H1 (cell line): ENCODE data around the gene POC1B. TPM values are rescaled to one million over a fixed set of nuclear protein-coding genes. Genes with fewer than 3 reads are reported as not detected.

Source experiments
- CTCF ChIA-PET: fragments of 300-600 bp; sonication (Branson Sonifier 250); formaldehyde crosslinking; loops from one replicate; lab custom pipeline; 2021; ENCODE audit not compliant: partially characterized antibody; lab: Charles Lee
- POLR2A ChIA-PET: fragments of 300-600 bp; sonication (Branson Sonifier 250); formaldehyde crosslinking; loops from one replicate; lab custom pipeline; 2021; ENCODE audit warnings: inconsistent platforms; ENCODE audit not compliant: partially characterized antibody; lab: Charles Lee
- DNase-seq, 2 experiments: peaks; one replicate each; pipeline versions ENCODE4 v3.0.0 to v3.0.0-alpha.2; 2010 to 2022; ENCODE audit warnings: low spot score in 2 of 2, low read depth in 1 of 2, mixed read lengths in 1 of 2
- FAIRE-seq: peaks from 2 replicates; lab custom pipeline; 2011; peaks lifted over from hg19 to GRCh38; lab: Jason Lieb, UNC
- H2AFZ ChIP-seq: 2 replicates; pipeline ENCODE4 v1.8.1; 2012; ENCODE audit warnings: low read length, inconsistent platforms
- H2AK5ac ChIP-seq: 2 replicates; pipeline ENCODE4 v1.6.1; 2013; ENCODE audit warnings: low read depth, low read length
- H2BK120ac ChIP-seq: replicated peaks from 2 replicates; pipeline ENCODE3; 2013; ENCODE audit warnings: low read depth, low read length, inconsistent platforms
- H2BK12ac ChIP-seq: 2 replicates; pipeline ENCODE4 v1.6.1; 2013; ENCODE audit warnings: low read depth, low read length
- H2BK15ac ChIP-seq: 2 replicates; pipeline ENCODE4 v1.6.1; 2013; ENCODE audit warnings: low read length
- H2BK20ac ChIP-seq: 2 replicates; pipeline ENCODE4 v1.6.1; 2013; ENCODE audit warnings: low read length
- H2BK5ac ChIP-seq: 2 replicates; pipeline ENCODE4 v1.6.1; 2013; ENCODE audit warnings: low read depth, low read length
- H3K14ac ChIP-seq: 2 replicates; pipeline ENCODE4 v1.6.1; 2013; ENCODE audit warnings: inconsistent platforms; ENCODE audit not compliant: insufficient read length
- H3K18ac ChIP-seq: 2 replicates; pipeline ENCODE4 v1.6.1; 2013; ENCODE audit warnings: low read length; ENCODE audit errors: extremely low read depth
- H3K23ac ChIP-seq: 2 replicates; pipeline ENCODE4 v1.6.1; 2013; ENCODE audit warnings: inconsistent platforms; ENCODE audit not compliant: insufficient read length
- H3K23me2 ChIP-seq: 2 replicates; pipeline ENCODE4 v1.6.1; 2013; ENCODE audit warnings: low read depth, low read length
- H3K27ac ChIP-seq: 2 replicates; pipeline ENCODE4 v1.6.1; 2011; ENCODE audit warnings: low read depth, low read length, inconsistent platforms
- H3K27me3 ChIP-seq, 4 experiments: replicated peaks in 1 of 4; 1 replicate in 1 of 4; 2 replicates in 3 of 4; pipeline versions ENCODE4 v1.6.1 to v1.8.1; 2011 to 2013; ENCODE audit warnings: low read length in 3 of 4, mild to moderate bottlenecking in 3 of 4, inconsistent platforms in 2 of 4, mixed read lengths in 2 of 4, moderate library complexity in 1 of 4; ENCODE audit not compliant: control insufficient read depth in 3 of 4, insufficient read depth in 3 of 4; ENCODE audit errors: extremely low read depth in 1 of 4
- H3K36me3 ChIP-seq, 4 experiments: 2 replicates each; pipeline versions ENCODE4 v1.6.1 to v1.8.1; 2011 to 2013; ENCODE audit warnings: mild to moderate bottlenecking in 4 of 4, low read length in 3 of 4, moderate library complexity in 2 of 4, control low read depth in 1 of 4, inconsistent platforms in 1 of 4; ENCODE audit not compliant: insufficient read depth in 4 of 4, control insufficient read depth in 2 of 4
- H3K4ac ChIP-seq: replicated peaks from 2 replicates; pipeline ENCODE3; 2013; ENCODE audit warnings: low read length, low read depth, mixed read lengths, inconsistent platforms; ENCODE audit not compliant: insufficient read length
- H3K4me1 ChIP-seq, 4 experiments: replicated peaks in 1 of 4; 1 replicate in 1 of 4; 2 replicates in 3 of 4; pipeline versions ENCODE4 v1.6.1 to v1.8.1; 2011 to 2013; ENCODE audit warnings: low read length in 3 of 4, inconsistent platforms in 2 of 4, mixed read lengths in 1 of 4; ENCODE audit not compliant: insufficient read depth in 4 of 4, control insufficient read depth in 3 of 4
- H3K4me2 ChIP-seq, 2 experiments: 2 replicates each; pipeline versions ENCODE4 v1.6.1 to v1.8.1; 2011 to 2013; ENCODE audit warnings: low read depth in 2 of 2, low read length in 2 of 2, control low read depth in 1 of 2, inconsistent platforms in 1 of 2, mild to moderate bottlenecking in 1 of 2; ENCODE audit not compliant: insufficient read depth in 1 of 2
- H3K4me3 ChIP-seq, 4 experiments: fragments of 200-600, 300-600 bp in 1 of 4; sonication (generic), shearing (Covaris generic), sonication (Bioruptor Twin) in 1 of 4; 2 replicates each; pipeline versions ENCODE4 v1.5.1 to v1.8.1; 2011 to 2016; ENCODE audit warnings: low read length in 4 of 4, low read depth in 3 of 4, control low read depth in 2 of 4, inconsistent platforms in 2 of 4, mild to moderate bottlenecking in 2 of 4, mixed read lengths in 1 of 4, moderate library complexity in 1 of 4; ENCODE audit not compliant: insufficient read depth in 2 of 4; ENCODE audit errors: extremely low read depth in 1 of 4
- H3K56ac ChIP-seq: replicated peaks from 2 replicates; pipeline ENCODE3; 2013; ENCODE audit warnings: low read depth, mild to moderate bottlenecking, mixed read lengths, low read length, inconsistent platforms; ENCODE audit not compliant: insufficient read length
- H3K79me1 ChIP-seq: 2 replicates; pipeline ENCODE4 v1.6.1; 2013; ENCODE audit warnings: low read depth, low read length, control low read depth
- H3K79me2 ChIP-seq, 2 experiments: 2 replicates each; pipeline versions ENCODE4 v1.6.1 to v1.8.1; 2012 to 2013; ENCODE audit warnings: low read length in 2 of 2, mild to moderate bottlenecking in 2 of 2, inconsistent platforms in 1 of 2; ENCODE audit not compliant: insufficient read depth in 2 of 2, control insufficient read depth in 1 of 2
- H3K9ac ChIP-seq, 4 experiments: replicated peaks in 1 of 4; 1 replicate in 1 of 4; 2 replicates in 3 of 4; pipeline versions ENCODE4 v1.6.1 to v1.8.1; 2011 to 2013; ENCODE audit warnings: low read depth in 3 of 4, low read length in 3 of 4, control low read depth in 2 of 4, mild to moderate bottlenecking in 2 of 4, moderate library complexity in 2 of 4, inconsistent platforms in 1 of 4; ENCODE audit errors: extremely low read depth in 1 of 4
- H3K9me3 ChIP-seq, 2 experiments: 2 replicates each; pipeline versions ENCODE4 v1.6.1 to v1.8.1; 2012 to 2013; ENCODE audit warnings: mild to moderate bottlenecking in 2 of 2, moderate library complexity in 2 of 2, control low read depth in 1 of 2, inconsistent platforms in 1 of 2, low read depth in 1 of 2, low read length in 1 of 2, mixed read lengths in 1 of 2; ENCODE audit not compliant: insufficient read depth in 2 of 2
- H4K20me1 ChIP-seq, 2 experiments: replicated peaks in 1 of 2; 2 replicates each; pipeline versions ENCODE3 to v1.8.1; 2011 to 2013; ENCODE audit warnings: inconsistent platforms in 2 of 2, low read length in 2 of 2, mild to moderate bottlenecking in 1 of 2; ENCODE audit not compliant: insufficient read depth in 2 of 2, control insufficient read depth in 1 of 2
- H4K5ac ChIP-seq: 2 replicates; pipeline ENCODE4 v1.6.1; 2013; ENCODE audit warnings: low read length, low read depth, mixed read lengths, inconsistent platforms; ENCODE audit not compliant: insufficient read length
- H4K8ac ChIP-seq: 2 replicates; pipeline ENCODE4 v1.8.0; 2013; ENCODE audit warnings: mild to moderate bottlenecking, moderate library complexity, low read length, inconsistent platforms; ENCODE audit not compliant: insufficient read depth; ENCODE audit errors: extremely low read depth
- H4K91ac ChIP-seq: replicated peaks from 2 replicates; pipeline ENCODE3; 2013; ENCODE audit warnings: low read length, mixed read lengths, inconsistent platforms; ENCODE audit not compliant: insufficient read length
- BCL11A ChIP-seq, 2 experiments: IDR thresholded peaks; one replicate each; pipeline ENCODE4 v1.6.1; 2011; ENCODE audit warnings: low read depth in 2 of 2, low read length in 2 of 2, mild to moderate bottlenecking in 2 of 2
- CEBPB ChIP-seq: IDR thresholded peaks from 2 replicates; pipeline ENCODE4 v1.6.1; 2012; ENCODE audit warnings: low read depth, low read length
- CHD2 ChIP-seq: IDR thresholded peaks from 2 replicates; pipeline ENCODE4 v1.6.1; 2012; ENCODE audit warnings: low read length, improper control_type of control experiment
- EGR1 ChIP-seq: IDR thresholded peaks from 2 replicates; pipeline ENCODE4 v1.6.1; 2011; ENCODE audit warnings: low read depth, low read length, borderline replicate concordance
- GTF2F1 ChIP-seq: IDR thresholded peaks from 2 replicates; pipeline ENCODE4 v1.6.1; 2012; ENCODE audit warnings: low read depth, low read length, improper control_type of control experiment, borderline replicate concordance
- MAFK ChIP-seq: IDR thresholded peaks from 2 replicates; pipeline ENCODE4 v1.6.1; 2012; ENCODE audit warnings: low read depth, mild to moderate bottlenecking, improper control_type of control experiment, low read length
- NANOG ChIP-seq: IDR thresholded peaks from 2 replicates; pipeline ENCODE4 v1.6.1; 2011; ENCODE audit warnings: low read length, low read depth, mild to moderate bottlenecking, inconsistent platforms; ENCODE audit not compliant: insufficient read depth, poor library complexity, severe bottlenecking
- RBBP5 ChIP-seq: IDR thresholded peaks from 2 replicates; pipeline ENCODE4 v1.7.1; 2012; ENCODE audit warnings: low read depth, mild to moderate bottlenecking, inconsistent platforms, low read length, moderate library complexity, borderline replicate concordance
- RNF2 ChIP-seq: fragments of 200-900, 300-1000 bp; sonication (generic); IDR thresholded peaks from 2 replicates; pipeline ENCODE4 v1.7.1; 2016; ENCODE audit warnings: borderline replicate concordance, low read depth, mild to moderate bottlenecking, antibody characterized with exemption, low read length; ENCODE audit not compliant: poor library complexity, severe bottlenecking; ENCODE audit errors: missing control alignments
- TEAD4 ChIP-seq: IDR thresholded peaks from 2 replicates; pipeline ENCODE4 v1.6.1; 2012; ENCODE audit warnings: low read depth, low read length, inconsistent platforms, mixed read lengths
- WGBS, 2 experiments: shearing (Covaris generic) in 1 of 2; methylation state at CpG; one replicate each; pipeline versions ENCODE4 v1.1.6 to v1.1.7; 2013 to 2015; ENCODE audit warnings: low lambda C conversion rate in 2 of 2, mixed read lengths in 2 of 2, inconsistent platforms in 1 of 2, low coverage in 1 of 2, missing lambda C conversion rate in 1 of 2; ENCODE audit not compliant: insufficient replicate concordance in 2 of 2, insufficient coverage in 1 of 2, insufficient read length in 1 of 2; ENCODE audit errors: extremely low coverage in 1 of 2, missing lambda C conversion rate in 1 of 2; 5-methylcytosine and 5-hydroxymethylcytosine counted together
- polyA plus RNA-seq, 7 experiments: library from polyadenylated mRNA; depleted of rRNA in 3 of 7; stranded (reverse) in 5 of 7; unstranded in 2 of 7; fragments of >200 nt in 5 of 7; fragments of 200-250 nt in 2 of 7; gene quantifications; 1 replicate in 5 of 7; 2 replicates in 1 of 7; 4 replicates in 1 of 7; pipeline versions ENCODE4 v1.2.1 to v1.2.3, GENCODE V29; 2011 to 2013; ENCODE audit warnings: missing spikeins in 2 of 7, mixed read lengths in 2 of 7
- total RNA-seq: library from RNA; stranded (reverse); fragmentation: NEBNext Ultra II Directional; extraction: Animal tissue kit (Norgen Biotek cat#: 25700); gene quantifications from 2 replicates; pipeline ENCODE4 v1.2.1, GENCODE V29; 2021
- TF ChIP-seq, protein P1 (sequence below): IDR thresholded peaks from 2 replicates; pipeline ENCODE4 v1.6.1; 2011; ENCODE audit warnings: low read length, improper control_type of control experiment
- TF ChIP-seq, protein P2 (sequence below): IDR thresholded peaks from 2 replicates; pipeline ENCODE4 v1.6.1; 2011; ENCODE audit warnings: low read depth, mild to moderate bottlenecking, low read length; ENCODE audit not compliant: insufficient read depth

The POC1B gene
- total and polyA plus RNA-seq, 2 of the 8 experiments (the other 6 are each of a cell fraction or from before 2014, with no cell fraction given) = 7.5 to 16.3 TPM

DNA sequence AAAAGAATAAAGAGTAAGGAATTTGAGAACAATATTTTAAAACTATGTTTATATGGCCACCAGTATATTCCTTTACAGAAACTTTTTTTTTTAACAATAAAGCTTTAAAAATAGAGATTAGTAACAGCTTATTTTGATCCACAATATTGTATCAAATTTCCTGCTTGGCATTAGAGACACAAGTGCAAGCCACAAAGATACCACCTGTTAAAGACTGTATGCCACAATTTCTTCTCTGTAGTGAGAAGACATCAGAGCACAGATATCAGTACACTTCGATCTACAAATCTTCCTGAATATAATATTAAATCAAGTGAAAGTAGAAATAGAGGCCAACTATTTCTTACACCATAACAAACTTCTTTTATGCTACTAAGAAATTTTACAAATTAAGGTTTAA is 69.3 kb downstream of the POC1B start:
- no peak overlapping the region for H3K4me2 ChIP-seq
- no peak overlapping the region for H4K5ac ChIP-seq
- no peak overlapping the region for H2BK12ac ChIP-seq
- no peaks in the 10 kb centered on the region for H4K20me1 ChIP-seq
- no peaks in the 10 kb centered on the region for H3K23me2 ChIP-seq
- H2BK120ac ChIP-seq = no peak overlapping the region
- FAIRE-seq = no peak
- no peak overlapping the region for H3K4me3 ChIP-seq
- H3K23ac ChIP-seq = no peak overlapping the region
- no peak overlapping the region for H4K91ac ChIP-seq
- H2BK20ac ChIP-seq = no peak overlapping the region
- no peak overlapping the region for H4K8ac ChIP-seq
- no peak overlapping the region for H2BK15ac ChIP-seq
- H3K18ac ChIP-seq = no peak overlapping the region
- peaks cover 0 to 12% (median 4%) of the 10 kb centered on the region in 4 experiments; a peak in 4 of 7 replicates for H3K4me1 ChIP-seq
- H2BK5ac ChIP-seq = no peak overlapping the region
- H2AFZ ChIP-seq = no peak overlapping the region
- TF ChIP-seq EGR1 (no peak), MAFK (no peak), BCL11A (IDR thresholded peaks at IDR 0.05; ENCODE audit: low read depth in 2 of 2, low read length in 2 of 2) (no peak), RBBP5 (no peak), RNF2 (no peak), CHD2 (no peak), GTF2F1 (no peak), NANOG (no peak), TEAD4 (no peak), CEBPB (no peak)
- TF ChIP-seq, protein P1, sequence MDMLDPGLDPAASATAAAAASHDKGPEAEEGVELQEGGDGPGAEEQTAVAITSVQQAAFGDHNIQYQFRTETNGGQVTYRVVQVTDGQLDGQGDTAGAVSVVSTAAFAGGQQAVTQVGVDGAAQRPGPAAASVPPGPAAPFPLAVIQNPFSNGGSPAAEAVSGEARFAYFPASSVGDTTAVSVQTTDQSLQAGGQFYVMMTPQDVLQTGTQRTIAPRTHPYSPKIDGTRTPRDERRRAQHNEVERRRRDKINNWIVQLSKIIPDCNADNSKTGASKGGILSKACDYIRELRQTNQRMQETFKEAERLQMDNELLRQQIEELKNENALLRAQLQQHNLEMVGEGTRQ = no peak
- TF ChIP-seq, protein P2, sequence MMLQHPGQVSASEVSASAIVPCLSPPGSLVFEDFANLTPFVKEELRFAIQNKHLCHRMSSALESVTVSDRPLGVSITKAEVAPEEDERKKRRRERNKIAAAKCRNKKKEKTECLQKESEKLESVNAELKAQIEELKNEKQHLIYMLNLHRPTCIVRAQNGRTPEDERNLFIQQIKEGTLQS = no peak
- WGBS, 2 experiments = 83% methylated on average over 1 of the region's 1 CpG; no CpG with 5 or more reads in 1 of the 2 experiments
- H3K4ac ChIP-seq = no peak overlapping the region
- no peaks in the 10 kb centered on the region for H3K79me1 ChIP-seq
- no peak overlapping the region for H2AK5ac ChIP-seq
- H3K27ac ChIP-seq = no peak overlapping the region
- DNase-seq = no peak
- H3K9me3 ChIP-seq = no peaks in the 10 kb centered on the region
- no peaks in the 10 kb centered on the region for H3K27me3 ChIP-seq
- no peak overlapping the region for H3K14ac ChIP-seq
- H3K79me2 ChIP-seq = no peaks in the 10 kb centered on the region
- H3K9ac ChIP-seq = no peak overlapping the region
- no peaks in the 10 kb centered on the region for H3K36me3 ChIP-seq
- POLR2A ChIA-PET = interaction anchor here (3.1 kb wide), 1 partner anchor 104 kb away, joined by 26 read pairs; the partner anchor contains the start of gene DUSP6
- CTCF ChIA-PET = interaction anchor here (0.6 to 0.9 kb wide), 3 partner anchors 102 to 437 kb away, joined by 3 to 4 read pairs (median 3); no protein-coding TSS in a partner anchor
- no peak overlapping the region for H3K56ac ChIP-seq
